Inferior parietal cortex (tissue), 1 donor: ENCODE results near the gene SPINK4.

Experiments used
- DNase-seq: peaks from one replicate; pipeline ENCODE4 v3.0.0-alpha.2; 2016; ENCODE audit errors: extremely low spot score

SPINK4 gene

GRCh38 chr9:33229359-33230114, 10.4 kb upstream of the SPINK4 start:
- no peak for DNase-seq

GRCh38 chr9:33230756-33231622, 9.0 kb upstream of the SPINK4 start:
- no peak for DNase-seq

GRCh38 chr9:33231623-33231942, 8.4 kb upstream of the SPINK4 start:
- DNase-seq, result no peak

GRCh38 chr9:33232815-33233214, 7.2 kb upstream of the SPINK4 start:
- no peak for DNase-seq

- DNase-seq, result no peak
Observed at GRCh38 chr9:33233626-33234342, 6.2 kb upstream of the SPINK4 start.

- no peak for DNase-seq
Observed at GRCh38 chr9:33234511-33235467, 5.2 kb upstream of the SPINK4 start.

- DNase-seq, result no peak
Observed at GRCh38 chr9:33236571-33236970, 3.4 kb upstream of the SPINK4 start.

- no peak for DNase-seq
Observed at GRCh38 chr9:33241298-33241697, 1.3 kb downstream of the SPINK4 start.

- no peak for DNase-seq
Observed at GRCh38 chr9:33242609-33243134, 2.7 kb downstream of the SPINK4 start.

GRCh38 chr9:33244137-33244784, 4.3 kb downstream of the SPINK4 start:
- no peak for DNase-seq

- DNase-seq, result no peak
Observed at GRCh38 chr9:33245341-33245740, 5.4 kb downstream of the SPINK4 start.

- no peak for DNase-seq
Observed at GRCh38 chr9:33246269-33246860, 6.4 kb downstream of the SPINK4 start.

- no peak for DNase-seq
Observed at GRCh38 chr9:33248606-33249005, 8.6 kb downstream of the SPINK4 start.

GRCh38 chr9:33249087-33249658, 9.2 kb downstream of the SPINK4 start:
- no peak for DNase-seq

GRCh38 chr9:33249983-33250382, 10.0 kb downstream of the SPINK4 start:
- no peak for DNase-seq

- no peak for DNase-seq
Observed at GRCh38 chr9:33250458-33250995, 10.6 kb downstream of the SPINK4 start.

GRCh38 chr9:33254211-33254610, 14.2 kb downstream of the SPINK4 start:
- DNase-seq, result no peak

GRCh38 chr9:33255014-33255413, 15.0 kb downstream of the SPINK4 start:
- no peak for DNase-seq

GRCh38 chr9:33255471-33255870, 15.5 kb downstream of the SPINK4 start:
- DNase-seq, result no peak

- no peak for DNase-seq
Observed at GRCh38 chr9:33256236-33256635, 16.3 kb downstream of the SPINK4 start.
